Calu3 (cell line): ENCODE measurements around the gene FHIT. TPM values are rescaled to one million over a fixed set of nuclear protein-coding genes. Genes with fewer than 3 reads are reported as not detected.

Experiments used
- BruUV-seq: library from RNA; stranded (reverse); fragments of 400-500 nt; replicated peaks from 2 replicates; lab custom pipeline; 2021; lab: Mats Ljungman, UMichigan
- CTCF ChIA-PET: fragments of 300-600 bp; sonication (Branson Sonifier 250); formaldehyde crosslinking; loops from one replicate; lab custom pipeline; 2022; ENCODE audit warnings: antibody characterized with exemption; lab: Charles Lee
- DNase-seq: peaks from one replicate; pipeline ENCODE4 v3.0.0; 2022
- H3K27ac Mint-ChIP-seq: one replicate; pipeline ENCODE4 v1.8.0; 2022; ENCODE audit warnings: mixed read lengths; ENCODE audit not compliant: unreplicated experiment
- H3K27me3 Mint-ChIP-seq: one replicate; pipeline ENCODE4 v1.8.0; 2022; ENCODE audit warnings: mixed read lengths; ENCODE audit not compliant: unreplicated experiment
- H3K36me3 Mint-ChIP-seq: one replicate; pipeline ENCODE4 v1.8.0; 2022; ENCODE audit warnings: mild to moderate bottlenecking, moderate library complexity, mixed read lengths; ENCODE audit not compliant: insufficient read depth, unreplicated experiment
- H3K4me1 Mint-ChIP-seq: one replicate; pipeline ENCODE4 v1.8.0; 2022; ENCODE audit warnings: mild to moderate bottlenecking, low read depth, mixed read lengths; ENCODE audit not compliant: unreplicated experiment
- H3K4me3 Mint-ChIP-seq: one replicate; pipeline ENCODE4 v1.8.0; 2022; ENCODE audit warnings: mild to moderate bottlenecking, low read depth, moderate library complexity, mixed read lengths; ENCODE audit not compliant: unreplicated experiment
- H3K9me3 Mint-ChIP-seq: one replicate; pipeline ENCODE4 v1.8.0; 2022; ENCODE audit warnings: low read depth, mixed read lengths; ENCODE audit not compliant: unreplicated experiment
- CTCF ChIP-seq: fragments of 200-600 bp; IDR thresholded peaks from one replicate; pipeline ENCODE4 v1.8.0; 2022; ENCODE audit warnings: antibody characterized with exemption; ENCODE audit not compliant: unreplicated experiment
- intact Hi-C: fragments of 100-400 bp; cut with micrococcal nuclease; formaldehyde crosslinking; loops from one replicate; pipeline ENCODE4 v1.10.0; 2022; ENCODE audit not compliant: unreplicated experiment
- total RNA-seq: library from RNA; stranded (reverse); gene quantifications from 2 replicates; pipeline ENCODE4 v1.2.3, GENCODE V29; 2022

The FHIT gene
- total RNA-seq, 1 experiment from 2014 or later, result 6.2 TPM

GRCh38 chr3:60577601-60578000 is 673.7 kb downstream of the FHIT start:
- Mint-ChIP-seq H3K36me3 (no peaks in the 10 kb centered on the region), H3K27me3 (no peaks in the 10 kb centered on the region), H3K9me3 (peaks cover 10% of the 10 kb centered on the region), H3K27ac (no peak overlapping the region), H3K4me3 (no peak overlapping the region), H3K4me1 (no peaks in the 10 kb centered on the region)
- no peak for TF ChIP-seq CTCF
- intact Hi-C loops, result no loop called here
- no peak for DNase-seq
- CTCF ChIA-PET, result interaction anchor here (0.7 kb wide), 1 partner anchor 61 kb away, joined by 3 read pairs; no protein-coding TSS in a partner anchor
- no TSS peak for BruUV-seq

- no peak for DNase-seq
- no TSS peak for BruUV-seq
- H3K27ac Mint-ChIP-seq, result no peak overlapping the region
- H3K27me3 Mint-ChIP-seq, result no peaks in the 10 kb centered on the region
- TF ChIP-seq CTCF, result no peak
- CTCF ChIA-PET, result no interaction called here
- no peak overlapping the region for H3K4me3 Mint-ChIP-seq
- H3K36me3 Mint-ChIP-seq, result no peaks in the 10 kb centered on the region
- peaks cover 10% of the 10 kb centered on the region for H3K9me3 Mint-ChIP-seq
- H3K4me1 Mint-ChIP-seq, result no peaks in the 10 kb centered on the region
- intact Hi-C loops, result no loop called here
Measured at GRCh38 chr3:60575718-60576272, 675.5 kb downstream of the FHIT start.

GRCh38 chr3:60574046-60574769 is 677.0 kb downstream of the FHIT start:
- no peak for DNase-seq
- no peaks in the 10 kb centered on the region for H3K4me1 Mint-ChIP-seq
- intact Hi-C loops, result no loop called here
- no peak for TF ChIP-seq CTCF
- CTCF ChIA-PET, result interaction anchor here (0.7 kb wide), 1 partner anchor 11 kb away, joined by 8 read pairs; no protein-coding TSS in a partner anchor
- BruUV-seq, result no TSS peak
- peaks cover 10% of the 10 kb centered on the region for H3K9me3 Mint-ChIP-seq
- H3K36me3 Mint-ChIP-seq, result no peaks in the 10 kb centered on the region
- H3K27me3 Mint-ChIP-seq, result no peaks in the 10 kb centered on the region
- no peak overlapping the region for H3K4me3 Mint-ChIP-seq
- H3K27ac Mint-ChIP-seq, result no peak overlapping the region

- CTCF ChIA-PET, result no interaction called here
- H3K27ac Mint-ChIP-seq, result peak overlapping the region; percentile 44
- no peaks in the 10 kb centered on the region for H3K27me3 Mint-ChIP-seq
- no peaks in the 10 kb centered on the region for H3K36me3 Mint-ChIP-seq
- H3K4me3 Mint-ChIP-seq, result no peak overlapping the region
- no peak for TF ChIP-seq CTCF
- peaks cover 10% of the 10 kb centered on the region for H3K9me3 Mint-ChIP-seq
- intact Hi-C loops, result no loop called here
- H3K4me1 Mint-ChIP-seq, result no peaks in the 10 kb centered on the region
- no peak for DNase-seq
- BruUV-seq, result no TSS peak
Measured at GRCh38 chr3:60573494-60573893, 677.8 kb downstream of the FHIT start.
